Neural cell (in vitro differentiated cells): ENCODE measurements around the gene PLCZ1. TPM values are rescaled to one million over a fixed set of nuclear protein-coding genes. Genes with fewer than 3 reads are reported as not detected.

Experiments
- H2AFZ ChIP-seq: fragments of 200-600, 300-800 bp; sonication (generic), shearing (Covaris generic); 2 replicates; pipeline ENCODE4 v1.6.0; 2014; ENCODE audit warnings: low read depth, mild to moderate bottlenecking, antibody characterized with exemption, low read length, moderate library complexity
- H3F3A ChIP-seq: fragments of 200-600 bp; shearing (Covaris generic); 2 replicates; pipeline ENCODE4 v1.6.1; 2016; ENCODE audit warnings: mild to moderate bottlenecking, moderate library complexity, mixed read lengths, antibody characterized with exemption, low read length; ENCODE audit not compliant: insufficient read depth, poor library complexity, severe bottlenecking
- H3K27ac ChIP-seq: fragments of 200-600, 300-800 bp; sonication (generic), shearing (Covaris generic); 2 replicates; pipeline ENCODE4 v1.5.1; 2014; ENCODE audit warnings: mild to moderate bottlenecking, low read length, moderate library complexity
- H3K27me3 ChIP-seq: fragments of 300-800, 200-600 bp; sonication (generic), shearing (Covaris generic); 2 replicates; pipeline ENCODE4 v1.6.0; 2014; ENCODE audit warnings: mild to moderate bottlenecking, low read depth, low read length, moderate library complexity; ENCODE audit not compliant: insufficient read depth
- H3K36me3 ChIP-seq: fragments of 300-800, 200-600 bp; sonication (generic), shearing (Covaris generic); 2 replicates; pipeline ENCODE4 v1.5.1; 2014; ENCODE audit warnings: mild to moderate bottlenecking, antibody characterized with exemption, low read length, moderate library complexity; ENCODE audit not compliant: insufficient read depth
- H3K4me2 ChIP-seq: fragments of 300-800, 200-600 bp; sonication (generic), shearing (Covaris generic); 2 replicates; pipeline ENCODE4 v1.6.0; 2014; ENCODE audit warnings: mild to moderate bottlenecking, low read length
- H3K4me3 ChIP-seq: fragments of 300-800, 200-600 bp; sonication (generic), shearing (Covaris generic); 2 replicates; pipeline ENCODE4 v1.5.1; 2014; ENCODE audit warnings: mild to moderate bottlenecking, low read length, moderate library complexity
- H3K79me2 ChIP-seq: fragments of 200-600 bp; shearing (Covaris generic); replicated peaks from 2 replicates; pipeline ENCODE4 v1.6.0; 2014; ENCODE audit warnings: mild to moderate bottlenecking, low read length, moderate library complexity; ENCODE audit not compliant: insufficient read depth
- H3K9ac ChIP-seq: fragments of 300-800, 200-600 bp; sonication (generic), shearing (Covaris generic); 2 replicates; pipeline ENCODE4 v1.6.1; 2016; ENCODE audit warnings: mild to moderate bottlenecking, low read length, mixed read lengths
- H3K9me2 ChIP-seq: fragments of 200-600 bp; shearing (Covaris generic); 2 replicates; pipeline ENCODE4 v1.6.1; 2016; ENCODE audit warnings: mild to moderate bottlenecking, low read length, mixed read lengths; ENCODE audit not compliant: insufficient read depth
- H3K9me3 ChIP-seq: fragments of 200-600, 300-800 bp; sonication (generic), shearing (Covaris generic); 2 replicates; pipeline ENCODE4 v1.6.1; 2016; ENCODE audit warnings: mild to moderate bottlenecking, mixed run types, low read length, moderate library complexity, mixed read lengths
- H4K20me1 ChIP-seq: fragments of 200-600 bp; shearing (Covaris generic); 2 replicates; pipeline ENCODE4 v1.6.1; 2016; ENCODE audit warnings: mild to moderate bottlenecking, mixed run types; ENCODE audit not compliant: insufficient read depth
- EP300 ChIP-seq: fragments of 450-650 bp; conservative IDR thresholded peaks from 2 replicates; pipeline ENCODE4 v1.6.1; 2014; ENCODE audit warnings: antibody characterized with exemption, mild to moderate bottlenecking, moderate library complexity; ENCODE audit not compliant: poor library complexity, severe bottlenecking
- EZH2 ChIP-seq: fragments of 200-600, 300-800 bp; shearing (Covaris generic), sonication (generic); IDR thresholded peaks from 2 replicates; pipeline ENCODE4 v1.6.1; 2014; ENCODE audit warnings: antibody characterized with exemption, low read length, borderline replicate concordance, mild to moderate bottlenecking; ENCODE audit not compliant: insufficient read depth, poor library complexity, severe bottlenecking
- MXI1 ChIP-seq: fragments of 450-650 bp; conservative IDR thresholded peaks from 2 replicates; pipeline ENCODE4 v1.6.1; 2014; ENCODE audit warnings: antibody characterized with exemption, mild to moderate bottlenecking; ENCODE audit not compliant: poor library complexity, severe bottlenecking
- POLR2AphosphoS5 ChIP-seq: IDR thresholded peaks from 2 replicates; pipeline ENCODE4 v1.6.1; 2012
- RAD21 ChIP-seq: fragments of 450-650 bp; conservative IDR thresholded peaks from 2 replicates; pipeline ENCODE4 v1.6.1; 2014; ENCODE audit warnings: antibody characterized with exemption, mild to moderate bottlenecking, moderate library complexity
- SMC3 ChIP-seq: fragments of 450-650 bp; conservative IDR thresholded peaks from 2 replicates; pipeline ENCODE4 v1.6.1; 2014; ENCODE audit warnings: antibody characterized with exemption, mild to moderate bottlenecking, moderate library complexity; ENCODE audit not compliant: poor library complexity
- TAF1 ChIP-seq: IDR thresholded peaks from 2 replicates; pipeline ENCODE4 v1.6.1; 2012; ENCODE audit warnings: low read depth
- polyA plus RNA-seq: library from polyadenylated mRNA; depleted of rRNA; stranded (reverse); fragments of >200 nt; gene quantifications from 2 replicates; pipeline ENCODE4 v1.2.3, GENCODE V29; 2014
- TF ChIP-seq, protein P1 (sequence below): IDR thresholded peaks from 2 replicates; pipeline ENCODE4 v1.6.1; 2012; ENCODE audit warnings: borderline replicate concordance
- TF ChIP-seq, protein P2 (sequence below): fragments of 450-650 bp; IDR thresholded peaks from 2 replicates; pipeline ENCODE4 v1.5.1; 2014; ENCODE audit warnings: antibody characterized with exemption, mild to moderate bottlenecking, moderate library complexity; ENCODE audit not compliant: poor library complexity, severe bottlenecking

Gene PLCZ1
- polyA plus RNA-seq, 1 donor from 2014 or later, result not detected

DNA sequence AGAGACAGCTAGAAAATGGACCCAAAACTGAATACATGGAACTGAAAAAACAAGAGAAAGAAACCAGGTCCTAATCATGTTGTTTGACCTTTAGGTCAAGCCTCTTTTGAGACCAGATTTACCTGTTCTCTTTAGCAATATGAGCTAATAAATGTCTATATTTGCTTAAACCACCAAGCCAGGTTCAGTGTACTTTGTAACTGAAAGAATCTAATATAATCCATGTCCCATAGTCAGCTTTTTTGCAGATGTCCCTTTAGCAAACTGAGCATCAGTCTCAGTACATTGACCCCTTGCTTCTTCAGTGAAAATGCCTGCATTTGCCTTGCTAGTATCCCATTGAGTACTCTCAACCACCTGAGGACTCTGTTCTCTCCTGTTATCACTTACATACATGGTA is 61.7 kb downstream of the PLCZ1 start:
- H2AFZ ChIP-seq, result no peak overlapping the region
- TF ChIP-seq MXI1 (no peak), EZH2 (no peak), SMC3 (no peak), TAF1 (no peak), RAD21 (no peak), POLR2AphosphoS5 (no peak)
- TF ChIP-seq, protein P1, sequence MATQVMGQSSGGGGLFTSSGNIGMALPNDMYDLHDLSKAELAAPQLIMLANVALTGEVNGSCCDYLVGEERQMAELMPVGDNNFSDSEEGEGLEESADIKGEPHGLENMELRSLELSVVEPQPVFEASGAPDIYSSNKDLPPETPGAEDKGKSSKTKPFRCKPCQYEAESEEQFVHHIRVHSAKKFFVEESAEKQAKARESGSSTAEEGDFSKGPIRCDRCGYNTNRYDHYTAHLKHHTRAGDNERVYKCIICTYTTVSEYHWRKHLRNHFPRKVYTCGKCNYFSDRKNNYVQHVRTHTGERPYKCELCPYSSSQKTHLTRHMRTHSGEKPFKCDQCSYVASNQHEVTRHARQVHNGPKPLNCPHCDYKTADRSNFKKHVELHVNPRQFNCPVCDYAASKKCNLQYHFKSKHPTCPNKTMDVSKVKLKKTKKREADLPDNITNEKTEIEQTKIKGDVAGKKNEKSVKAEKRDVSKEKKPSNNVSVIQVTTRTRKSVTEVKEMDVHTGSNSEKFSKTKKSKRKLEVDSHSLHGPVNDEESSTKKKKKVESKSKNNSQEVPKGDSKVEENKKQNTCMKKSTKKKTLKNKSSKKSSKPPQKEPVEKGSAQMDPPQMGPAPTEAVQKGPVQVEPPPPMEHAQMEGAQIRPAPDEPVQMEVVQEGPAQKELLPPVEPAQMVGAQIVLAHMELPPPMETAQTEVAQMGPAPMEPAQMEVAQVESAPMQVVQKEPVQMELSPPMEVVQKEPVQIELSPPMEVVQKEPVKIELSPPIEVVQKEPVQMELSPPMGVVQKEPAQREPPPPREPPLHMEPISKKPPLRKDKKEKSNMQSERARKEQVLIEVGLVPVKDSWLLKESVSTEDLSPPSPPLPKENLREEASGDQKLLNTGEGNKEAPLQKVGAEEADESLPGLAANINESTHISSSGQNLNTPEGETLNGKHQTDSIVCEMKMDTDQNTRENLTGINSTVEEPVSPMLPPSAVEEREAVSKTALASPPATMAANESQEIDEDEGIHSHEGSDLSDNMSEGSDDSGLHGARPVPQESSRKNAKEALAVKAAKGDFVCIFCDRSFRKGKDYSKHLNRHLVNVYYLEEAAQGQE, result no peak
- no peaks in the 10 kb centered on the region for H3K36me3 ChIP-seq
- H3K4me3 ChIP-seq, result no peak overlapping the region
- no peak overlapping the region for H3K4me2 ChIP-seq
- H3F3A ChIP-seq, result no peaks in the 10 kb centered on the region
- no peaks in the 10 kb centered on the region for H3K9me3 ChIP-seq
- H3K9me2 ChIP-seq, result no peaks in the 10 kb centered on the region
- H3K27me3 ChIP-seq, result no peaks in the 10 kb centered on the region
- no peak overlapping the region for H3K27ac ChIP-seq
- no peaks in the 10 kb centered on the region for H3K79me2 ChIP-seq
- no peak overlapping the region for H3K9ac ChIP-seq
- no peaks in the 10 kb centered on the region for H4K20me1 ChIP-seq

DNA sequence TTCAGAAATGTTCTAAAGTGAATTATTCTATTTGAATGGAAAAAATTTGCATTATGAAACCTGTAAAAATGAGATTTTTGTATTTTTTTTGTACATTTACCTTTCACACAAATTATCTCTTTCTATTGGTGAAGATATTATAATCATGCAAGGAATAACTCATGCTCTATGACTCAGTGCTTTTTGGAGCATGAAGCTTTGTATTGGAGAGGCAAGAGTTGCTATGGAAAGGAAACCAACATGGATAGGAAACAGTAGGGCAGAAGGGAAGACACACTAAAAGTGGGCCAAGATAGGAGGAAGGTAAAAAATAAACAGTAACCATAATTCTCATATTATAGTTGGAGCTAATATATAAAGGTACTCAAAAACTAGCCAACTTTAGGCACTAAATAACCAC is 79.0 kb downstream of the PLCZ1 start:
- Histone ChIP-seq H3K27me3 (no peaks in the 10 kb centered on the region), H3K9me3 (peaks cover 7% of the 10 kb centered on the region), H3K79me2 (no peaks in the 10 kb centered on the region), H3K4me3 (no peak overlapping the region), H3K9ac (no peak overlapping the region), H3K27ac (no peak overlapping the region), H3K9me2 (no peaks in the 10 kb centered on the region), H3F3A (no peaks in the 10 kb centered on the region), H2AFZ (no peak overlapping the region), H3K4me2 (no peak overlapping the region), H4K20me1 (no peaks in the 10 kb centered on the region), H3K36me3 (no peaks in the 10 kb centered on the region)
- TF ChIP-seq TAF1, result no peak
- TF ChIP-seq, protein P1, result no peak
- no peak for TF ChIP-seq EZH2
- no peak for TF ChIP-seq POLR2AphosphoS5

DNA sequence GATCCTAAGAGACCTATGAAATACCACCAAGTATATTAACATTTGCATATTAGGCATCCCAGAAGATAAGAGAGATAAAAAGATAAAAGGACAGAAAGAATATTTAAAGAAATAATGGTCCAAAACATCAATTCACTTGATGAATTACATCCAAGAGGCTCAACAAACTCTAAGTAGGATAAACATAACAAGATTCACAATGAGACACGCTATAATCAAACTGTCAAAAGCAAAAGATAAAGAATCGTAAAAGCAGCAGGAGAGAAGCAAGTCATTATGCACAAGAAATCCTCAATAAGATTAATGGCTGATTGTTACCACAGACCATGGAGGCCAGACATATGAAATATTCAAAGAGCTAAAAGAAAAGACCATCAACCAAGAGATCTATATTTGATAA is 79.6 kb downstream of the PLCZ1 start:
- no peak overlapping the region for H3K4me3 ChIP-seq
- H3K36me3 ChIP-seq, result no peaks in the 10 kb centered on the region
- H3K9ac ChIP-seq, result no peak overlapping the region
- H3K79me2 ChIP-seq, result no peaks in the 10 kb centered on the region
- no peaks in the 10 kb centered on the region for H3K9me2 ChIP-seq
- TF ChIP-seq EP300 (no peak), TAF1 (no peak), MXI1 (no peak), EZH2 (no peak), RAD21 (no peak), POLR2AphosphoS5 (no peak), SMC3 (no peak)
- TF ChIP-seq, protein P1, result no peak
- TF ChIP-seq, protein P2, sequence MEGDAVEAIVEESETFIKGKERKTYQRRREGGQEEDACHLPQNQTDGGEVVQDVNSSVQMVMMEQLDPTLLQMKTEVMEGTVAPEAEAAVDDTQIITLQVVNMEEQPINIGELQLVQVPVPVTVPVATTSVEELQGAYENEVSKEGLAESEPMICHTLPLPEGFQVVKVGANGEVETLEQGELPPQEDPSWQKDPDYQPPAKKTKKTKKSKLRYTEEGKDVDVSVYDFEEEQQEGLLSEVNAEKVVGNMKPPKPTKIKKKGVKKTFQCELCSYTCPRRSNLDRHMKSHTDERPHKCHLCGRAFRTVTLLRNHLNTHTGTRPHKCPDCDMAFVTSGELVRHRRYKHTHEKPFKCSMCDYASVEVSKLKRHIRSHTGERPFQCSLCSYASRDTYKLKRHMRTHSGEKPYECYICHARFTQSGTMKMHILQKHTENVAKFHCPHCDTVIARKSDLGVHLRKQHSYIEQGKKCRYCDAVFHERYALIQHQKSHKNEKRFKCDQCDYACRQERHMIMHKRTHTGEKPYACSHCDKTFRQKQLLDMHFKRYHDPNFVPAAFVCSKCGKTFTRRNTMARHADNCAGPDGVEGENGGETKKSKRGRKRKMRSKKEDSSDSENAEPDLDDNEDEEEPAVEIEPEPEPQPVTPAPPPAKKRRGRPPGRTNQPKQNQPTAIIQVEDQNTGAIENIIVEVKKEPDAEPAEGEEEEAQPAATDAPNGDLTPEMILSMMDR, result no peak
- no peaks in the 10 kb centered on the region for H4K20me1 ChIP-seq
- no peaks in the 10 kb centered on the region for H3F3A ChIP-seq
- H3K27me3 ChIP-seq, result no peaks in the 10 kb centered on the region
- H3K27ac ChIP-seq, result no peak overlapping the region
- peaks cover 2% of the 10 kb centered on the region for H3K9me3 ChIP-seq
- H3K4me2 ChIP-seq, result no peak overlapping the region
- H2AFZ ChIP-seq, result no peak overlapping the region
